Thoracic aorta (tissue), 2 donors: ENCODE results near the gene ROPN1L. TPM values are rescaled to one million over a fixed set of nuclear protein-coding genes. Genes with fewer than 3 reads are reported as not detected.
A peak's percentile ranks its signal among the peaks of the same experiment; 100 is the strongest.

ENCODE experiments used
- ATAC-seq: fragments of 150-250 bp; one replicate; pipeline ENCODE4 v1.8.0; 2017; ENCODE audit warnings: low read depth; ENCODE audit not compliant: insufficient number of reproducible peaks, low FRiP score
- DNase-seq: peaks from one replicate; pipeline ENCODE4 v3.0.0-alpha.2; 2020; ENCODE audit warnings: low spot score
- H3K27ac ChIP-seq, 2 donors: fragments of 200-600 bp; sonication (generic); 1 replicate in 1 of 2; 2 replicates in 1 of 2; pipeline ENCODE4 v1.5.1; 2016; ENCODE audit warnings: mild to moderate bottlenecking in 2 of 2, moderate library complexity in 2 of 2
- H3K27me3 ChIP-seq: fragments of 200-600 bp; sonication (generic); replicated peaks from 2 replicates; pipeline ENCODE4 v1.6.0; 2016; ENCODE audit warnings: mild to moderate bottlenecking; ENCODE audit not compliant: insufficient read depth
- H3K36me3 ChIP-seq: fragments of 200-600 bp; sonication (generic); one replicate; pipeline ENCODE4 v1.5.1; 2016
- H3K4me1 ChIP-seq, 2 donors: fragments of 200-600 bp; sonication (generic); 1 replicate in 1 of 2; 2 replicates in 1 of 2; pipeline versions ENCODE4 v1.5.1 to v1.6.0; 2016; ENCODE audit warnings: low read depth in 2 of 2, mild to moderate bottlenecking in 1 of 2; ENCODE audit not compliant: control insufficient read depth in 1 of 2
- H3K4me3 ChIP-seq: fragments of 200-600 bp; sonication (generic); 2 replicates; pipeline ENCODE4 v1.5.1; 2016; ENCODE audit warnings: mild to moderate bottlenecking
- H3K9me3 ChIP-seq: fragments of 200-600 bp; sonication (generic); 2 replicates; pipeline ENCODE4 v1.5.1; 2016
- CTCF ChIP-seq: fragments of 200-600 bp; sonication (generic); IDR thresholded peaks from one replicate; pipeline ENCODE4 v1.5.1; 2019; ENCODE audit warnings: antibody characterized with exemption
- total RNA-seq, 2 donors: library from RNA; depleted of rRNA; stranded (reverse); fragments of >200 nt; gene quantifications; one replicate each; pipeline versions ENCODE4 v1.1.0 to v1.2.3, GENCODE V29; 2016

Gene ROPN1L
- total RNA-seq, 2 donors from 2014 or later: not detected

- ATAC-seq: peak; percentile 62
- H3K36me3 ChIP-seq: no peaks in the 10 kb centered on the region
- TF ChIP-seq CTCF: no peak
- no peak for DNase-seq
- no peaks in the 10 kb centered on the region for H3K27me3 ChIP-seq
- H3K4me1 ChIP-seq: peaks cover 5 to 18% of the 10 kb centered on the region in 2 donors
- H3K9me3 ChIP-seq: no peaks in the 10 kb centered on the region
- no peak overlapping the region for H3K27ac ChIP-seq
- peak overlapping the region; percentile 23 for H3K4me3 ChIP-seq
Measured at GRCh38 chr5:10485142-10485795, 43.6 kb downstream of the ROPN1L start.

DNA sequence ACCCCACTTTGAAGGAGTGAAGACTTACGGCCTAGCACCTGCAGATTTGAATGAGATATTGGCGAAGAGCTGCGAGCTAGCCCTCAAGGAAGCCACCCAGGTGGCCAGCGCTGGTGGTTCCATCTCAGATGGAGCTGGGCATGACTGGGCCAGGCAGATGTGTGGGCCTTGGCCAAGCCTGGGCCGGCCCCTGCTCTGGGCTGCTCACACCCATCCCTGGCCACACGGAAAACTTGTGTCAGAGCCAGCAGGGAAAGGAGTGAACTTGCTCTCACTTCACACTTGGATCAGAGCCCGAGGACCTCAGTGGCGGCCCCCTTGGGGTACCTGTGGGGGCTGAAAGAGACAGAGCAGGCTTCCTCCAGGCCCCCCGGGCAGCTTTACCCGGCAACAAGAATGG, 44.2 kb downstream of the ROPN1L start:
- H3K4me3 ChIP-seq: no peak overlapping the region
- no peak for DNase-seq
- H3K9me3 ChIP-seq: no peaks in the 10 kb centered on the region
- no peaks in the 10 kb centered on the region for H3K27me3 ChIP-seq
- no peaks in the 10 kb centered on the region for H3K36me3 ChIP-seq
- no peak for ATAC-seq
- peaks cover 5 to 18% of the 10 kb centered on the region in 2 donors for H3K4me1 ChIP-seq
- TF ChIP-seq CTCF: no peak
- no peak overlapping the region for H3K27ac ChIP-seq

- Histone ChIP-seq H3K4me1 (peaks cover 5 to 18% of the 10 kb centered on the region in 2 donors), H3K4me3 (no peak overlapping the region), H3K9me3 (no peaks in the 10 kb centered on the region), H3K36me3 (no peaks in the 10 kb centered on the region), H3K27me3 (no peaks in the 10 kb centered on the region), H3K27ac (no peak overlapping the region)
- DNase-seq: no peak
- ATAC-seq: no peak
- TF ChIP-seq CTCF: no peak
Measured at GRCh38 chr5:10486511-10487344, 45.0 kb downstream of the ROPN1L start.

GRCh38 chr5:10488144-10488543, 46.5 kb downstream of the ROPN1L start:
- H3K27me3 ChIP-seq: no peaks in the 10 kb centered on the region
- DNase-seq (no peak), ATAC-seq (no peak)
- TF ChIP-seq CTCF: no peak
- peaks cover 5 to 18% of the 10 kb centered on the region in 2 donors for H3K4me1 ChIP-seq
- H3K4me3 ChIP-seq: no peak overlapping the region
- H3K36me3 ChIP-seq: no peaks in the 10 kb centered on the region
- no peak overlapping the region for H3K27ac ChIP-seq
- no peaks in the 10 kb centered on the region for H3K9me3 ChIP-seq

- no peaks in the 10 kb centered on the region for H3K27me3 ChIP-seq
- peaks cover 5 to 16% of the 10 kb centered on the region in 2 donors for H3K4me1 ChIP-seq
- H3K36me3 ChIP-seq: no peaks in the 10 kb centered on the region
- H3K4me3 ChIP-seq: no peak overlapping the region
- no peak overlapping the region for H3K27ac ChIP-seq
- TF ChIP-seq CTCF: no peak
- DNase-seq (no peak), ATAC-seq (no peak)
- peaks cover 3% of the 10 kb centered on the region for H3K9me3 ChIP-seq
Measured at GRCh38 chr5:10489810-10490426, 48.2 kb downstream of the ROPN1L start.
